GM23338 (cell line): ENCODE measurements around the gene L1CAM. TPM values are rescaled to one million over a fixed set of nuclear protein-coding genes. Genes with fewer than 3 reads are reported as not detected.

ENCODE experiments used
- ATAC-seq: fragments of 200-7000 bp; cut with Tn5 transposase; 3 replicates; pipeline ENCODE4 v1.9.1; 2020
- DNase-seq: peaks from one replicate; pipeline ENCODE4 v3.0.0-alpha.2; 2015; ENCODE audit warnings: low spot score
- H2AFZ ChIP-seq: fragments of 200-600 bp; sonication (generic); 2 replicates; pipeline ENCODE4 v1.8.0; 2016; ENCODE audit warnings: antibody characterized with exemption, mild to moderate bottlenecking, moderate library complexity
- H3F3A ChIP-seq: fragments of 200-600 bp; sonication (generic); replicated peaks from 2 replicates; pipeline ENCODE4 v1.8.0; 2017; ENCODE audit warnings: antibody characterized with exemption, mixed run types, low read depth
- H3K27ac ChIP-seq: fragments of 200-600 bp; sonication (generic); 2 replicates; pipeline ENCODE4 v1.6.1; 2016; ENCODE audit warnings: low read depth
- H3K27me3 ChIP-seq: fragments of 200-600 bp; sonication (generic); 2 replicates; pipeline ENCODE4 v1.8.0; 2016; ENCODE audit warnings: mild to moderate bottlenecking, mixed run types, moderate library complexity; ENCODE audit not compliant: insufficient read depth
- H3K36me3 ChIP-seq: fragments of 200-600 bp; sonication (generic); 2 replicates; pipeline ENCODE4 v1.8.0; 2016; ENCODE audit warnings: mild to moderate bottlenecking; ENCODE audit not compliant: insufficient read depth
- H3K4me1 ChIP-seq: fragments of 200-600 bp; sonication (generic); 2 replicates; pipeline ENCODE4 v1.8.0; 2016; ENCODE audit warnings: mild to moderate bottlenecking, moderate library complexity; ENCODE audit not compliant: insufficient read depth
- H3K4me2 ChIP-seq: fragments of 200-600 bp; sonication (generic); 2 replicates; pipeline ENCODE4 v1.7.1; 2017; ENCODE audit warnings: mixed run types
- H3K4me3 ChIP-seq: fragments of 200-600 bp; sonication (generic); 2 replicates; pipeline ENCODE4 v1.6.1; 2016; ENCODE audit warnings: mixed run types
- H3K79me2 ChIP-seq: fragments of 200-600 bp; sonication (generic); replicated peaks from 2 replicates; pipeline ENCODE4 v1.8.0; 2017; ENCODE audit warnings: mild to moderate bottlenecking; ENCODE audit not compliant: insufficient read depth
- H3K9me2 ChIP-seq: fragments of 200-600 bp; sonication (generic); 2 replicates; pipeline ENCODE4 v1.8.0; 2017; ENCODE audit not compliant: insufficient read depth
- H4K20me1 ChIP-seq: fragments of 200-600 bp; sonication (generic); replicated peaks from 2 replicates; pipeline ENCODE4 v1.8.0; 2017; ENCODE audit warnings: mild to moderate bottlenecking; ENCODE audit not compliant: insufficient read depth
- H3K27ac Mint-ChIP-seq: 2 replicates; pipeline ENCODE4 v1.8.0; 2020; ENCODE audit warnings: inconsistent platforms, mild to moderate bottlenecking, moderate library complexity, mixed read lengths
- H3K27me3 Mint-ChIP-seq: 3 replicates; pipeline ENCODE4 v1.8.0; 2022; ENCODE audit warnings: low read depth, mild to moderate bottlenecking, moderate library complexity, mixed read lengths, inconsistent platforms; ENCODE audit not compliant: insufficient read depth, poor library complexity
- H3K36me3 Mint-ChIP-seq: 3 replicates; pipeline ENCODE4 v1.8.0; 2021; ENCODE audit warnings: low read depth, mild to moderate bottlenecking, inconsistent platforms, moderate library complexity, mixed read lengths
- H3K4me1 Mint-ChIP-seq: 3 replicates; pipeline ENCODE4 v1.8.0; 2020; ENCODE audit warnings: mild to moderate bottlenecking, inconsistent platforms, mixed read lengths
- H3K4me3 Mint-ChIP-seq: 3 replicates; pipeline ENCODE4 v1.8.0; 2021; ENCODE audit warnings: moderate library complexity, mild to moderate bottlenecking, inconsistent platforms, mixed read lengths
- H3K9me3 Mint-ChIP-seq: 3 replicates; pipeline ENCODE4 v1.8.0; 2020; ENCODE audit warnings: moderate library complexity, mild to moderate bottlenecking, inconsistent platforms, mixed read lengths
- CREB1 ChIP-seq: fragments of 250-450 bp; sonication (Bioruptor Pico); IDR thresholded peaks from 2 replicates; pipeline ENCODE4 v1.5.0; 2020; ENCODE audit warnings: low read depth, mild to moderate bottlenecking, moderate library complexity
- EZH2 ChIP-seq: fragments of 200-600 bp; sonication (generic); IDR thresholded peaks from one replicate; pipeline ENCODE4 v1.8.0; 2017; ENCODE audit warnings: antibody characterized with exemption, mild to moderate bottlenecking, low read depth; ENCODE audit not compliant: unreplicated experiment
- NANOG ChIP-seq: IDR thresholded peaks from 2 replicates; pipeline ENCODE4 v1.6.1; 2016; ENCODE audit warnings: antibody characterized with exemption, borderline replicate concordance
- REST ChIP-seq: IDR thresholded peaks from one replicate; pipeline ENCODE4 v1.6.1; 2018; ENCODE audit warnings: antibody characterized with exemption; ENCODE audit not compliant: unreplicated experiment
- STAT1 ChIP-seq: IDR thresholded peaks from one replicate; pipeline ENCODE4 v1.6.1; 2016; ENCODE audit warnings: antibody characterized with exemption; ENCODE audit not compliant: unreplicated experiment
- ZNF331 ChIP-seq: fragments of 250-450 bp; sonication (Bioruptor Pico); IDR thresholded peaks from 2 replicates; pipeline ENCODE4 v1.5.0; 2020; ENCODE audit warnings: low read depth, mild to moderate bottlenecking, moderate library complexity
- polyA plus RNA-seq: library from polyadenylated mRNA; unstranded; fragments of >200 nt; fragmentation: Nextera tagmentation; extraction: Ambion mirVana; gene quantifications from 2 replicates; pipeline ENCODE4 v1.2.1, GENCODE V29; 2016
- total RNA-seq: library from RNA; depleted of rRNA; stranded (reverse); fragments of >200 nt; shearing (Covaris generic); gene quantifications from 2 replicates; pipeline ENCODE4 v1.2.3, GENCODE V29; 2014
- TF ChIP-seq, protein P1 (sequence below), 2 experiments: fragments of 200-600 bp in 1 of 2; sonication (generic) in 1 of 2; conservative IDR thresholded peaks; 2 replicates each; pipeline versions ENCODE4 v1.5.1 to v1.6.1; 2016 to 2017; ENCODE audit warnings: antibody characterized with exemption in 2 of 2, low read depth in 2 of 2, mild to moderate bottlenecking in 2 of 2, moderate library complexity in 1 of 2
- TF ChIP-seq, protein P2 (sequence below): IDR thresholded peaks from 2 replicates; pipeline ENCODE4 v1.6.1; 2016; ENCODE audit warnings: antibody characterized with exemption

L1CAM gene
- total and polyA plus RNA-seq, 2 experiments from 2014 or later = 7.4 to 29.2 TPM

- TF ChIP-seq, protein P1, sequence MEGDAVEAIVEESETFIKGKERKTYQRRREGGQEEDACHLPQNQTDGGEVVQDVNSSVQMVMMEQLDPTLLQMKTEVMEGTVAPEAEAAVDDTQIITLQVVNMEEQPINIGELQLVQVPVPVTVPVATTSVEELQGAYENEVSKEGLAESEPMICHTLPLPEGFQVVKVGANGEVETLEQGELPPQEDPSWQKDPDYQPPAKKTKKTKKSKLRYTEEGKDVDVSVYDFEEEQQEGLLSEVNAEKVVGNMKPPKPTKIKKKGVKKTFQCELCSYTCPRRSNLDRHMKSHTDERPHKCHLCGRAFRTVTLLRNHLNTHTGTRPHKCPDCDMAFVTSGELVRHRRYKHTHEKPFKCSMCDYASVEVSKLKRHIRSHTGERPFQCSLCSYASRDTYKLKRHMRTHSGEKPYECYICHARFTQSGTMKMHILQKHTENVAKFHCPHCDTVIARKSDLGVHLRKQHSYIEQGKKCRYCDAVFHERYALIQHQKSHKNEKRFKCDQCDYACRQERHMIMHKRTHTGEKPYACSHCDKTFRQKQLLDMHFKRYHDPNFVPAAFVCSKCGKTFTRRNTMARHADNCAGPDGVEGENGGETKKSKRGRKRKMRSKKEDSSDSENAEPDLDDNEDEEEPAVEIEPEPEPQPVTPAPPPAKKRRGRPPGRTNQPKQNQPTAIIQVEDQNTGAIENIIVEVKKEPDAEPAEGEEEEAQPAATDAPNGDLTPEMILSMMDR (conservative IDR thresholded peaks at IDR 0.05; ENCODE audit: low read depth in 2 of 2) = no peak
- no peak for TF ChIP-seq EZH2
- no peak for TF ChIP-seq STAT1
- no peak for TF ChIP-seq ZNF331 (CRISPR knock-in tag)
- no peak for TF ChIP-seq CREB1 (CRISPR knock-in tag)
These were observed 16.3 kb downstream of the L1CAM start (continued) for GRCh38 chrX:153869473-153870287.

- DNase-seq = no peak
- Mint-ChIP-seq H3K36me3 (peaks cover 25% of the 10 kb centered on the region), H3K27ac (no peak overlapping the region), H3K4me1 (peaks cover 20% of the 10 kb centered on the region), H3K9me3 (no peaks in the 10 kb centered on the region), H3K4me3 (no peak overlapping the region), H3K27me3 (peaks cover 2% of the 10 kb centered on the region)
- Histone ChIP-seq H3K79me2 (no peaks in the 10 kb centered on the region), H3F3A (no peaks in the 10 kb centered on the region), H2AFZ (no peak overlapping the region), H4K20me1 (no peaks in the 10 kb centered on the region), H3K27me3 (no peaks in the 10 kb centered on the region), H3K4me1 (no peaks in the 10 kb centered on the region; the same call in 1 of the 2 replicates), H3K4me2 (no peak overlapping the region), H3K36me3 (no peaks in the 10 kb centered on the region), H3K9me2 (no peaks in the 10 kb centered on the region), H3K4me3 (no peak overlapping the region), H3K27ac (no peak overlapping the region)
- no peak for TF ChIP-seq CREB1 (CRISPR knock-in tag)
- TF ChIP-seq, protein P2, sequence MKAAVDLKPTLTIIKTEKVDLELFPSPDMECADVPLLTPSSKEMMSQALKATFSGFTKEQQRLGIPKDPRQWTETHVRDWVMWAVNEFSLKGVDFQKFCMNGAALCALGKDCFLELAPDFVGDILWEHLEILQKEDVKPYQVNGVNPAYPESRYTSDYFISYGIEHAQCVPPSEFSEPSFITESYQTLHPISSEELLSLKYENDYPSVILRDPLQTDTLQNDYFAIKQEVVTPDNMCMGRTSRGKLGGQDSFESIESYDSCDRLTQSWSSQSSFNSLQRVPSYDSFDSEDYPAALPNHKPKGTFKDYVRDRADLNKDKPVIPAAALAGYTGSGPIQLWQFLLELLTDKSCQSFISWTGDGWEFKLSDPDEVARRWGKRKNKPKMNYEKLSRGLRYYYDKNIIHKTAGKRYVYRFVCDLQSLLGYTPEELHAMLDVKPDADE = no peak
- no peak for TF ChIP-seq NANOG
- TF ChIP-seq, protein P1 (conservative IDR thresholded peaks at IDR 0.05; ENCODE audit: low read depth in 2 of 2) = no peak
- no peak for TF ChIP-seq REST
- no peak for TF ChIP-seq STAT1
- ATAC-seq = no peak
These were observed 17.1 kb downstream of the L1CAM start for GRCh38 chrX:153868576-153869472.
